Measurements from ENCODE around the gene TBC1D9B.

TBC1D9B gene

GRCh38 chr5:179904463-179905160, 3.1 kb downstream of the TBC1D9B start:
- DNase-seq (ENCODE audit: low read depth), result no peak
- H3K4me3 ChIP-seq (ENCODE audit: low read depth, low read length), result no peak overlapping the region
- no peak for TF ChIP-seq CTCF (IDR thresholded peaks at IDR 0.05; ENCODE audit: low read depth, low read length, missing control alignments)

- H3K4me3 ChIP-seq (ENCODE audit: low read depth, low read length), result no peak overlapping the region
- DNase-seq (ENCODE audit: low read depth), result no peak
- no peak for TF ChIP-seq CTCF (IDR thresholded peaks at IDR 0.05; ENCODE audit: low read depth, low read length, missing control alignments)
Measured at GRCh38 chr5:179902763-179903158, 4.9 kb downstream of the TBC1D9B start.

- H3K4me3 ChIP-seq (ENCODE audit: low read depth, low read length), result no peak overlapping the region
- no peak for DNase-seq (ENCODE audit: low read depth)
- TF ChIP-seq CTCF (IDR thresholded peaks at IDR 0.05; ENCODE audit: low read depth, low read length, missing control alignments), result no peak
Measured at GRCh38 chr5:179901915-179902762, 5.6 kb downstream of the TBC1D9B start.

GRCh38 chr5:179901462-179901861, 6.2 kb downstream of the TBC1D9B start:
- DNase-seq (ENCODE audit: low read depth), result no peak
- H3K4me3 ChIP-seq (ENCODE audit: low read depth, low read length), result no peak overlapping the region
- TF ChIP-seq CTCF (IDR thresholded peaks at IDR 0.05; ENCODE audit: low read depth, low read length, missing control alignments), result no peak

GRCh38 chr5:179900711-179901110, 7.0 kb downstream of the TBC1D9B start:
- TF ChIP-seq CTCF (IDR thresholded peaks at IDR 0.05; ENCODE audit: low read depth, low read length, missing control alignments), result no peak
- no peak for DNase-seq (ENCODE audit: low read depth)

GRCh38 chr5:179900206-179900605, 7.5 kb downstream of the TBC1D9B start:
- no peak for DNase-seq (ENCODE audit: low read depth)
- TF ChIP-seq CTCF (IDR thresholded peaks at IDR 0.05; ENCODE audit: low read depth, low read length, missing control alignments), result no peak
- no peak overlapping the region for H3K4me3 ChIP-seq (ENCODE audit: low read depth, low read length)

More at GRCh38 chr5:179900711-179901110, 7.0 kb downstream of the TBC1D9B start:
- no peak overlapping the region for H3K4me3 ChIP-seq (ENCODE audit: low read depth, low read length)

All from GM12864 (cell line).